Measurements from ENCODE around the gene ITGBL1. TPM values are rescaled to one million over a fixed set of nuclear protein-coding genes. Genes with fewer than 3 reads are reported as not detected.

Gene ITGBL1, protein sequence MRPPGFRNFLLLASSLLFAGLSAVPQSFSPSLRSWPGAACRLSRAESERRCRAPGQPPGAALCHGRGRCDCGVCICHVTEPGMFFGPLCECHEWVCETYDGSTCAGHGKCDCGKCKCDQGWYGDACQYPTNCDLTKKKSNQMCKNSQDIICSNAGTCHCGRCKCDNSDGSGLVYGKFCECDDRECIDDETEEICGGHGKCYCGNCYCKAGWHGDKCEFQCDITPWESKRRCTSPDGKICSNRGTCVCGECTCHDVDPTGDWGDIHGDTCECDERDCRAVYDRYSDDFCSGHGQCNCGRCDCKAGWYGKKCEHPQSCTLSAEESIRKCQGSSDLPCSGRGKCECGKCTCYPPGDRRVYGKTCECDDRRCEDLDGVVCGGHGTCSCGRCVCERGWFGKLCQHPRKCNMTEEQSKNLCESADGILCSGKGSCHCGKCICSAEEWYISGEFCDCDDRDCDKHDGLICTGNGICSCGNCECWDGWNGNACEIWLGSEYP
- total RNA-seq: not detected

DNA sequence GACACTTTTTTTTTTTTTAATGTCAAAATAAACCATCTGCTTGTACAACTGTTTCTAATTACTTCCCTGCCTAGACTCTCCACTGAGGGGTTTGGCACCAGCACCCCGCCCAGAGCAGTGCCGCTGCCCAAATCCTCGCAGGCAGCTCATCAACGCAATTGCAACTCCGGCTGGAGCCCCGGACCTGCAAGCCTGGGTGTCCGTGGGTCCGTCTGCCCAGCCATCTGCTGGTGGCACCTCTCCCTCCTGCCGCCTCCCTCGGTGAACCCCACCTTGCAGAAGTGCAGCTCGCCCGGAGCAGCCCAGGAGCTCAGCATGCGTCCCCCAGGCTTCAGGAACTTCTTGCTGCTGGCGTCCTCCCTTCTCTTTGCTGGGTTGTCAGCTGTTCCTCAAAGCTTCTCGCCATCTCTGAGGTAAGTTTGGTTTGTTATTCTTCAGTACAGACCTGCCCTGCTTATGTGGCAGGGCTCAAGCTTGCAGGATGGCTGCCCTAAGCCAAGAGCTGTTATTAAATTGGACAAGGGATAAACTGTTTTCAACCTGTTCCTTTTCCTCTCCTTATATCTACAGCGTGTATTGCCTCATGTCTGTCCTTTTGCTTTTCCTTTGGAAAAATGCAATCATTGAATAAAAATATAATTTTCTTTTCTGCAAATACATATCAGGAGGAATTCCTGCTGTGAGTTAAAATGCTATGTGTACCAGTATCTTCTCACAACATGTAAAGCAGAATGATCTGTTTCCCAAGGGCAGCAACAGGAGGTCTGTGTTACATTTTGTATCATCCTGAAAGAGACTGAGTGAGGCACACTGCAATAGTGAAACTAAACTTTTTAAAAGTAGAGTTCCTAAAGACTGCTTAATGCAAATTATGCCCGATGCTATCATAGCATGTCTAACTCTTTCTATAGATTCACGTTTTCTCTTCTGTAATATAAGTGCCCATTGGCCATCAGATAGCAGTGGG, at the start of gene ITGBL1:
TSS of gene ITGBL1 (plus strand) at position 157 of the 967 bp plus-strand sequence. CDS start at position 316, 159 bp downstream.
- Mint-ChIP-seq H3K4me1 (ENCODE audit: low read depth) (no peaks in the 10 kb centered on the region), H3K27ac (no peak within 1 kb of the TSS), H3K36me3 (ENCODE audit: insufficient read depth in 2 of 2) (no peaks in the 10 kb centered on the region), H3K9me3 (no peaks in the 10 kb centered on the region), H3K4me3 (peak within 1 kb of the TSS; percentile 17 to 71), H3K27me3 (ENCODE audit: low read depth) (peaks cover 19% of the 10 kb centered on the region)
- ATAC-seq (replicated peaks in 1 of 2): peak in 1 of 2 donors; percentile 52
- no peak for DNase-seq

DNA sequence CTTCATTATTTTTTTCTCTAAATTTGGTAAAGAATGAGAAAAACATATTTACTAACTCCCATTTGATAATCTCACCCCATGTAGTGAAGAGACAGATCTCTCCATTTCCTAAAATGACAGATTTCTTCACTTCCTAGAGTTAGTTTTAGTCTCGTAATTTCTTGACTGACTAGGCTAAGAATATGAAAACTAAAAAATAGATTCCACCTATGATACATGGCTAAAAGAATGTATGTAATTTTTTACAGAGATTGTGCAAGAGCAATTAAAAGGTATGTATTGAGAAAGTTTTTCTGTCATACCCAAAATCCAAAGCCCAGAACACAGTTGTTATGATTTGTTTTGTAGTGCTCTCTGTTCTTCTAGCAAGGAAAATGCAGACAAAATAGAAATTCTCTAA, 45.7 kb upstream of the ITGBL1 start:
- ATAC-seq (replicated peaks in 1 of 2) (no peak), DNase-seq (no peak)
- Mint-ChIP-seq H3K4me1 (ENCODE audit: low read depth) (no peaks in the 10 kb centered on the region), H3K27ac (no peak overlapping the region), H3K4me3 (no peak overlapping the region), H3K36me3 (ENCODE audit: insufficient read depth in 2 of 2) (no peaks in the 10 kb centered on the region), H3K9me3 (peaks cover 0 to 2% of the 10 kb centered on the region in 2 donors), H3K27me3 (ENCODE audit: low read depth) (peaks cover 22% of the 10 kb centered on the region)

DNA sequence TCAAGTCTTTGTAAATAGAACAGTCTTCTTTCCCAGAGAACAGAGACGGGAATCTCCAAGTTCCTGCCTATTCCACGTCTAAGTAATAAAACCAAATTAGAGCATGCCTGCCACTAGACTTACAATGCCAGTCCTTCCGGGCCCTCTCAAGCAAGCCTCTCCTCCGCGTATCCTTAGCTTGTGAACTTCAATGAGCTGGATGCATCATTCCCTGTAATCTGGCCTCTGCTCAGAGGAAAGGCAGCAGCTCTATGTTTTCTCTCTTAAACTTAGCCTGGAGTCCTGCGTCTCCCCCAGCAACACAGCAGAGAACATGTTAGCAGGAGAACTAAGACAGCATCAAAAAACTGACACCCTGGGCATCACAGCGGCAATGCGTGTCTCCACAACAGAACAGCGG, 44.3 kb upstream of the ITGBL1 start:
- Mint-ChIP-seq H3K27ac (no peak overlapping the region), H3K36me3 (ENCODE audit: insufficient read depth in 2 of 2) (no peaks in the 10 kb centered on the region), H3K4me3 (no peak overlapping the region), H3K4me1 (ENCODE audit: low read depth) (no peaks in the 10 kb centered on the region), H3K9me3 (peaks cover 0 to 2% of the 10 kb centered on the region in 2 donors), H3K27me3 (ENCODE audit: low read depth) (peaks cover 22% of the 10 kb centered on the region)
- no peak for DNase-seq
- no peak for ATAC-seq (replicated peaks in 1 of 2)

DNA sequence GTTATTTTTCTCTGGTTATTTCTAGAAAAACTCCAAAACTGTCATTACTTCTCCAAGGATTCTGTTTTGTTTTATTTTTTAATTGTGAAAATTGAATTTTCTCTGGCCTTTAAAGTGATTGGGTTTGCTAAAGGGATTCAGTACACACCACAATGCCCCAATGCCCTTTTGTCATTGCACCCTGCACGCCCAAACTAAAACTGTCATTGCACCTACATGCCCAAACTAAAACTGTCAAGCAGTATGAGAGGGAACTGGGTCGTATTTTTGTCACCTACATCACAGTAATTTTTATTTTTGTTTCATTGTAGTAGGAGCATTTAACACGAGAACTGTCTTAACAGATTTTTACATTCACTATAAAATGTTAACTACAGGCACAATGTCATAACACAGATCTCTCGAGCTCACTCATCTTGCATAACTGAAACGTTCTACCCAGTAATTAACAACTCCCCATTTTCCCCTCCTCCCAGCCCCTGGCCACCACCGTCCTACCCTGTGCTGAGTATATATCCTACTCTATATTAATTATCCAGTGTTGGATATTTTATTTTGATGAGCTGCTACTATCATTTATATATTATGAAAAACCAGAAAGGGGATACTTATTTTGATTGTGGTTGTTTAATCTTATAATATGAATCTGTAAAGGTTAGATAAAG, 43.4 kb upstream of the ITGBL1 start:
- no peaks in the 10 kb centered on the region for H3K4me1 Mint-ChIP-seq (ENCODE audit: low read depth)
- peaks cover 25% of the 10 kb centered on the region for H3K27me3 Mint-ChIP-seq (ENCODE audit: low read depth)
- no peaks in the 10 kb centered on the region for H3K36me3 Mint-ChIP-seq (ENCODE audit: insufficient read depth in 2 of 2)
- DNase-seq (no peak), ATAC-seq (replicated peaks in 1 of 2) (no peak)
- H3K27ac Mint-ChIP-seq: no peak overlapping the region
- no peak overlapping the region for H3K4me3 Mint-ChIP-seq
- H3K9me3 Mint-ChIP-seq: peaks cover 0 to 2% of the 10 kb centered on the region in 2 donors

DNA sequence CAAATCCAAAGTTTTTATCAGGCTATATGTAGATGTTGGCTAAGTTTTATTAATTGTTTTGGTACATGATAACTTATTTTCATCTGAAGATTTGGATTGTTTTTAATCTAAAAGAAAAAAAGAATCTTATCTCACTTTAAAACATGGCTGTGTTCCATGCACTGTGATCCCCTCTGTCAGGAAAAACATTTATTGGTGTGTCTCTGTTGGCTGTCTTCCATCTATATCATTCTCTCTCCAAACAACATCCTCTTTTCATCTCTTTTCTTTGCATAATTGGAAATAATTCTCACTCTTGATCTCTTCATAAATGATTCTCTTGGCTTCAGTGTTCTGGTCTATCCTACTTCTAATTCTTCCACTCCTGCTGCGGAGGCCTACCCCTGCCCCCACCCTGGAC, 40.4 kb upstream of the ITGBL1 start:
- H3K4me1 Mint-ChIP-seq (ENCODE audit: low read depth): no peaks in the 10 kb centered on the region
- H3K36me3 Mint-ChIP-seq (ENCODE audit: insufficient read depth in 2 of 2): no peaks in the 10 kb centered on the region
- H3K4me3 Mint-ChIP-seq: no peak overlapping the region
- peaks cover 34% of the 10 kb centered on the region for H3K27me3 Mint-ChIP-seq (ENCODE audit: low read depth)
- H3K27ac Mint-ChIP-seq: no peak overlapping the region
- H3K9me3 Mint-ChIP-seq: no peaks in the 10 kb centered on the region
- no peak for ATAC-seq (replicated peaks in 1 of 2)
- no peak for DNase-seq

DNA sequence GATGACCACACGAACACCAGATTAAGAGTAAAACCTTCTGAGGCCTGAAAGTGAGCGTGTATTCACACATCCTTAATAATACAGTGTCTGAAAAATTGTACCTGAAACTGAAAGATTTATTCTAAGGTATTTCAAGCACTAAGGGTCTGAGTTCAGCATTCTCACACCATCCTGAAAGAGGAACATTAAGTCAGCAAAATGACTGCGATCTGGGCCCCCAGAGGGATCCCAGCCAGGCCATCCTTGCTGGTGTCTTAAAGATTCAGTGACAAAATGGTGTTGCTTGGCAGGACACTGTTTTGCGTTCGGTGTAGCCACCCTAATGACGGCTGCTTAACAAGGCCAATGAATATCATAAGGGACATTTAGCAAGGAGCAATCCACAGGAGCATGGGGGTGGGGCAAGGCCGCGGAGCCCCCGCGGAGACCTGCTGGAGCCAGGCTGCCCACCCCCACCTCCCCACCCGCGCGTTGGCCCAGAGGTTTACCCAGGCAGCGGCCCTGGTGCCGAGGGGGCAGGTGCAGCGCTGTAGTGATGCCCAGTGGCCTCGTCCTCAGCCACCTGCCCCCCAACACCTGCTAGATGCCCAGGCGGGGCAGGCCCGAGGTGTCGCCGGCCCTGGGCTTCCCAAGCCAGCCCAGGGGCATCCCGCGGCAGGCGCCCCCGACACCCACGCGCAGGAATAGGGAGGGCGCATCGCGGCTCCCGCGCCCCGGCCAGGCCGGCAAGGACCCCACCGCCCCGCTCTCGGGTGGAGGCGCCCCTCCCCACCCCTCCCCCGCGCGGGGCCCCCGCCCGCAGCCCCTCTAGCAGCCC, 36.9 kb upstream of the ITGBL1 start:
- H3K4me3 Mint-ChIP-seq: no peak overlapping the region
- no peaks in the 10 kb centered on the region for H3K36me3 Mint-ChIP-seq (ENCODE audit: insufficient read depth in 2 of 2)
- no peaks in the 10 kb centered on the region for H3K9me3 Mint-ChIP-seq
- no peak overlapping the region for H3K27ac Mint-ChIP-seq
- no peak for ATAC-seq (replicated peaks in 1 of 2)
- no peaks in the 10 kb centered on the region for H3K4me1 Mint-ChIP-seq (ENCODE audit: low read depth)
- no peak for DNase-seq
- peaks cover 45% of the 10 kb centered on the region for H3K27me3 Mint-ChIP-seq (ENCODE audit: low read depth)

DNA sequence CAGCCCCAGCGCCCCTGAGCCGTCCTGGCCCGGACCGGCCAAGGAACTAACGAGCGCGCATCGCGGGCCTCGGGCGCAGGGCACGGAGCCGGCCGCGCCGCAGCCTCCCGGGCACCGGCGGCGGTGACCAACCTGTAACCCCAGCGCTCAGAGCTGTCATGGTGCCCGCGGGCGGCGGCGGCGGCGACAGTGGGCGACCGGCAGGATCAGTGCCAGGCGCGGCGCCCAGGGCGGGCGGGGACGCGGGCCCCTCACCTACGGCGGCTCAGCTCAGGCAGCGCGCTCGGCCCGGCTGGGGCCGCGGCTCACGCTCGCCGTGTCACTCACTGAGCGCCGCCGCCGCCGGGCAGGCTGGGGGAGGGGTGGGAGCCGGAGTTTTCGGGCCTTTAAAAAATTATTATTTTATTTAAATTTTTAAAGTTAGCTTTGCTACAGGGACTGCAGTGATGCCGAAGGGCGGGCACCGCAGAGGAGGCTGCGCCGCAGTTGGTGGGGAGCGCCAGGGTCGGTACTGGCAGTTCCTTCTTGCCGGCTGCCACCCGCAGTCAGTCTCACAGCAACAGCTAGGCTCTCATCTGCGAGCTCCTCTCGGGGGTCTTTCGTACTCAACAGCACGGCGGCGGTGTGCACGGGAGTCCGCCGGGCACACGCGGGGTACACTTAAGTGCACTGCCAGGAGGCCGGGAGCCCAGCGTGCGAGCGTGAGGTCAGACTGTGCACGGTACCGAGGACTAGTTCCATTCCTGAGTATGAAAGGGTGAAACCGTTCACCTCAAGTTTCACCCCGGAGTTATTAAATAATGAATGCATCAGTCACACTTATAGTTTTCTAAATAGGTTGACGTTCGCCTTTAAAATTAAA, 36.1 kb upstream of the ITGBL1 start, which contains the start of gene NALCN:
TSS of gene NALCN (minus strand) at position 328 of the 862 bp plus-strand sequence. CDS start 17,382 bp downstream, outside the sequence.
- Mint-ChIP-seq H3K27ac (no peak within 1 kb of the TSS), H3K4me1 (ENCODE audit: low read depth) (no peaks in the 10 kb centered on the region), H3K9me3 (no peaks in the 10 kb centered on the region), H3K36me3 (ENCODE audit: insufficient read depth in 2 of 2) (no peaks in the 10 kb centered on the region), H3K4me3 (peak within 1 kb of the TSS; percentile 54 to 70), H3K27me3 (ENCODE audit: low read depth) (peaks cover 40% of the 10 kb centered on the region)
- ATAC-seq (replicated peaks in 1 of 2) (peak; percentile 48 to 58), DNase-seq (peak in 1 of 2 donors; percentile 3)

DNA sequence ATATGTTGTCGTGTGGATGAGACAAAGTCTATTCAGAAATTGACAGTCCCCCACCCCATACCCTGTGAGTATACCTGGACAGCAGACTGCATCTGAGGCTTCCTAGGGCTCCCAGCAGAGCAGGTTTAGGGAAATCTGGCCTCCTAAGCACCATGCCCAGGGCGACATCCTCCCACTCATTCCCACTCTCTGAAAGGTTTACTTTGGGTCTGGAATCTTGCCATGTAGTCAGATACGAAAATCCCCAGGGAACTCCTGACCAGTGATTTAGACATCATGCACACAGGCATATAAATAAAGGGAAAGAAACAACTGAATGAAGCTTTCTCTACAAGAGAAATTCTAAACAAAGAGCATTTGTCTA, 35.5 kb upstream of the ITGBL1 start:
- Mint-ChIP-seq H3K9me3 (no peaks in the 10 kb centered on the region), H3K36me3 (ENCODE audit: insufficient read depth in 2 of 2) (no peaks in the 10 kb centered on the region), H3K27ac (no peak overlapping the region), H3K4me3 (peak overlapping the region in 1 of 2 donors; percentile 70), H3K4me1 (ENCODE audit: low read depth) (no peaks in the 10 kb centered on the region), H3K27me3 (ENCODE audit: low read depth) (peaks cover 40% of the 10 kb centered on the region)
- no peak for ATAC-seq (replicated peaks in 1 of 2)
- DNase-seq: no peak

DNA sequence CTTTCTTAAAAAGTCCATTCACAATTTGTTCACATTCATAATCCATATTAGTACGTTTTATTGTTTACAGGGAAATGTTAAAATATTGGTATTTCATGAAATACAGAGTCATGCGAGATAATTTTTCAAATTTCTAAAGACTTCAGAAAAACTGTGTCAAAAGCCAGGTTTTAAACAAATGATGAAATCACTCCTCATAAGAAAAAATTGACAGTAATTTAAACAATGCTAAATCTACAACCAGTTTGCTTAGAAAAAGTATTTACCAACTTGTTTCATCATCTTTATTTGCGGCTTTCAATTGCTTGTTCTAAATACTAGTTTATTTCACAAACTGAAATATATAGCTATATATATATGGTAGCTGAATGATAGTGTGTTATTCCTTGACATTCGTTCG, 35.0 kb upstream of the ITGBL1 start:
- no peak overlapping the region for H3K4me3 Mint-ChIP-seq
- no peaks in the 10 kb centered on the region for H3K4me1 Mint-ChIP-seq (ENCODE audit: low read depth)
- no peaks in the 10 kb centered on the region for H3K9me3 Mint-ChIP-seq
- no peak overlapping the region for H3K27ac Mint-ChIP-seq
- ATAC-seq (replicated peaks in 1 of 2) (no peak), DNase-seq (no peak)
- H3K27me3 Mint-ChIP-seq (ENCODE audit: low read depth): peaks cover 40% of the 10 kb centered on the region
- no peaks in the 10 kb centered on the region for H3K36me3 Mint-ChIP-seq (ENCODE audit: insufficient read depth in 2 of 2)

DNA sequence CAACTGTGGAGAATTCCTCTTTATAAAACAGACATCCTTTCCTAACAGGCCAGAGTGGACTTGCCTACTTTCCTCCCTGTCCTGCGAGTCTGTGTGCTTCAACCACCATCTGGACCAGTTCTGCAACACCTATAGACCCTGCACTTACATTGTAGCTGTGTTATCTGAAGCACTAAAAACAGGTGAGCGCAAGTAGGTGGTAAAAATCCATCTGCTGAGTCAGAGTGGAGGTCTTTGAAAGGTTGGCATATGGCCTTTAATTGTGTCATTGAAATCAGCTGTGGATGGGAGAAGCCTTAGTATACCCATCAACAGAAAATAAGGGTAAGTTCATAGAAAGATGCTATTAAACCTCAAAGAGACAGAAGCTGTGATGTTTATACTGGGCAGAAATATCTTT, 28.6 kb upstream of the ITGBL1 start:
- H3K27me3 Mint-ChIP-seq (ENCODE audit: low read depth): peaks cover 7% of the 10 kb centered on the region

DNA sequence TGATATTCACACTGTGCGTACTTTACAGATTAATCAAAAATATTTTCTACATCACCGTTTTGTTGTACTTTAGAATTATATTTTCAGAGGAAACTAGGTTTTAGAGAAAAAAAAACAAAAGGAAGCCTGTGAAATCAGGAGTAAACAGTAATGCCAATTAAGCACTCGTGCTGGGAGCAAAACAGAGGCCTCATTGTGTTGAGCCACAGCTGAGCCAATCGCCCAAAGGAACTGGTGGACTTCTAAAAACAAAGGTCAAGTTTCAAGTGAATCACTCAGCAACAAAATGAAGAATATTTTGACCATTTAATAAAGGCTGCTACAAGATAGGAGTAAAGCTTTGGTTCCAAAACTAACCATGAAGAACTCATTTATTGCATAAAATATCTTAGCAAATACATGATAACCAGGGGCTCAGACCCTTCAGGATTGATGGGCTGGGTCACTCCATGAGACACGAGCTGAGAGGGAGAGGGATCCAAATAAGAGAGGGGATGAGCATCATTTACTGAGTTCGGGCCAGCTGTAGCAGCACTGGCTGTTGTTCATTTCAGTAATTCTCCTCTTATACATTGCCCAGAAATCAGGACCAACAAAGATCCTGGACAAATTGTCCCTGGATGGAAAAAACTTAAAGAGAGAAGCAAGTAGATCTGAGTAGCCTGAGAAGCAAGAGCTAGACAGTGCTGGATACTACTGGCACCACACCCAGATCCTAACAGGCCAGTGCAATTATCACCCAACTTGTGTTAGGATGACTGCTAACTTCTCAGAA, 27.9 kb upstream of the ITGBL1 start:
- H3K9me3 Mint-ChIP-seq: no peaks in the 10 kb centered on the region
- no peak overlapping the region for H3K27ac Mint-ChIP-seq
- H3K4me3 Mint-ChIP-seq: no peak overlapping the region
- DNase-seq (no peak), ATAC-seq (replicated peaks in 1 of 2) (no peak)
- H3K36me3 Mint-ChIP-seq (ENCODE audit: insufficient read depth in 2 of 2): no peaks in the 10 kb centered on the region
- H3K27me3 Mint-ChIP-seq (ENCODE audit: low read depth): peaks cover under 1% of the 10 kb centered on the region
- no peaks in the 10 kb centered on the region for H3K4me1 Mint-ChIP-seq (ENCODE audit: low read depth)

More for the DNA sequence above, 28.6 kb upstream of the ITGBL1 start:
- DNase-seq: no peak
- Mint-ChIP-seq H3K4me1 (ENCODE audit: low read depth) (no peaks in the 10 kb centered on the region), H3K27ac (no peak overlapping the region), H3K36me3 (ENCODE audit: insufficient read depth in 2 of 2) (no peaks in the 10 kb centered on the region), H3K4me3 (no peak overlapping the region), H3K9me3 (no peaks in the 10 kb centered on the region)
- ATAC-seq (replicated peaks in 1 of 2): no peak
